Stomach (tissue), 4 donors: ENCODE data around the gene RNF34.

Source experiments
- CTCF ChIP-seq, 7 experiments: fragments of 450-650 bp in 4 of 7; fragments of 200-600 bp in 3 of 7; sonication (generic) in 3 of 7; IDR thresholded peaks; one replicate each; pipeline ENCODE4 v1.5.1; 2016 to 2019; ENCODE audit warnings: antibody characterized with exemption in 7 of 7, control low read depth in 2 of 7, mild to moderate bottlenecking in 1 of 7
- EP300 ChIP-seq: sonication (generic); formaldehyde crosslinking; IDR thresholded peaks from one replicate; pipeline ENCODE4 v1.6.1; 2017; ENCODE audit warnings: antibody characterized with exemption
- POLR2A ChIP-seq, 4 donors: fragments of 450-650 bp; IDR thresholded peaks; one replicate each; pipeline ENCODE4 v1.6.1; 2016; ENCODE audit warnings: antibody characterized with exemption in 4 of 4, control low read depth in 2 of 4, mild to moderate bottlenecking in 1 of 4, moderate library complexity in 1 of 4

- no peak for TF ChIP-seq CTCF (IDR thresholded peaks at IDR 0.05)
- TF ChIP-seq EP300, result no peak
- no peak for TF ChIP-seq POLR2A (IDR thresholded peaks at IDR 0.05)
Observed at GRCh38 chr12:121443911-121444841, 44.3 kb downstream of the RNF34 start.
